Neuronal stem cell (in vitro differentiated cells): ENCODE results near the gene SOWAHD.

Source experiments
- DNase-seq: peaks from one replicate; pipeline ENCODE4 v3.0.0-alpha.2; 2013; ENCODE audit warnings: low spot score
- H2AFZ ChIP-seq: one replicate; pipeline ENCODE4 v1.6.1; 2013; ENCODE audit warnings: mild to moderate bottlenecking, low read length, inconsistent platforms
- H2AK5ac ChIP-seq: 2 replicates; pipeline ENCODE4 v1.6.1; 2013; ENCODE audit warnings: low read depth, mild to moderate bottlenecking, inconsistent platforms, low read length, moderate library complexity, mixed read lengths
- H2BK120ac ChIP-seq: 2 replicates; pipeline ENCODE4 v1.6.1; 2013; ENCODE audit warnings: low read depth, mild to moderate bottlenecking, inconsistent platforms, low read length, moderate library complexity, mixed read lengths
- H2BK12ac ChIP-seq: one replicate; pipeline ENCODE4 v1.6.1; 2013; ENCODE audit warnings: low read length, inconsistent platforms
- H2BK15ac ChIP-seq: 2 replicates; pipeline ENCODE4 v1.6.1; 2013; ENCODE audit warnings: mild to moderate bottlenecking, low read length, inconsistent platforms, mixed read lengths
- H2BK5ac ChIP-seq: one replicate; pipeline ENCODE4 v1.6.1; 2013; ENCODE audit warnings: inconsistent platforms, mild to moderate bottlenecking, low read length, moderate library complexity
- H3K14ac ChIP-seq: one replicate; pipeline ENCODE4 v1.6.1; 2013; ENCODE audit warnings: low read length, inconsistent platforms
- H3K18ac ChIP-seq: 2 replicates; pipeline ENCODE4 v1.6.1; 2013; ENCODE audit warnings: low read length, inconsistent platforms
- H3K23ac ChIP-seq: 2 replicates; pipeline ENCODE4 v1.6.1; 2013; ENCODE audit warnings: low read depth, mild to moderate bottlenecking, mixed read lengths, low read length, inconsistent platforms; ENCODE audit not compliant: poor library complexity
- H3K27ac ChIP-seq: replicated peaks from 3 replicates; pipeline ENCODE4 v1.5.1; 2013; ENCODE audit warnings: low read length, inconsistent platforms
- H3K27me3 ChIP-seq, 3 experiments: 2 replicates each; pipeline ENCODE4 v1.6.1; 2013; ENCODE audit warnings: low read length in 3 of 3, mild to moderate bottlenecking in 2 of 3, inconsistent platforms in 1 of 3, low read depth in 1 of 3, mixed read lengths in 1 of 3, moderate library complexity in 1 of 3; ENCODE audit not compliant: control insufficient read depth in 3 of 3, insufficient read depth in 3 of 3
- H3K36me3 ChIP-seq, 2 donors: replicated peaks in 1 of 2; 2 replicates each; pipeline ENCODE4 v1.6.1; 2013; ENCODE audit warnings: low read length in 2 of 2; ENCODE audit not compliant: control insufficient read depth in 2 of 2, insufficient read depth in 2 of 2
- H3K4ac ChIP-seq: 2 replicates; pipeline ENCODE4 v1.6.1; 2013; ENCODE audit warnings: inconsistent platforms, mild to moderate bottlenecking, low read length, moderate library complexity
- H3K4me1 ChIP-seq, 2 donors: 1 replicate in 1 of 2; 2 replicates in 1 of 2; pipeline ENCODE4 v1.6.1; 2013; ENCODE audit warnings: low read length in 2 of 2, low read depth in 1 of 2; ENCODE audit not compliant: control insufficient read depth in 2 of 2, insufficient read depth in 1 of 2
- H3K4me2 ChIP-seq: one replicate; pipeline ENCODE4 v1.6.1; 2013; ENCODE audit warnings: mild to moderate bottlenecking, low read length, inconsistent platforms; ENCODE audit not compliant: insufficient read depth, poor library complexity, severe bottlenecking
- H3K4me3 ChIP-seq, 2 donors: 2 replicates each; pipeline ENCODE4 v1.5.1; 2013; ENCODE audit warnings: low read length in 2 of 2, mild to moderate bottlenecking in 2 of 2, inconsistent platforms in 1 of 2, moderate library complexity in 1 of 2
- H3K79me1 ChIP-seq: one replicate; pipeline ENCODE4 v1.6.1; 2013; ENCODE audit warnings: low read depth, mild to moderate bottlenecking, inconsistent platforms, low read length, moderate library complexity
- H3K9ac ChIP-seq: one replicate; pipeline ENCODE4 v1.6.1; 2013; ENCODE audit warnings: mild to moderate bottlenecking, low read depth, low read length, inconsistent platforms; ENCODE audit not compliant: poor library complexity
- H3K9me3 ChIP-seq, 2 donors: replicated peaks in 1 of 2; 2 replicates each; pipeline versions ENCODE3 to v1.6.1; 2013; ENCODE audit warnings: low read length in 2 of 2, mild to moderate bottlenecking in 2 of 2, inconsistent platforms in 1 of 2, low read depth in 1 of 2, mixed read lengths in 1 of 2, moderate library complexity in 1 of 2; ENCODE audit not compliant: control insufficient read depth in 2 of 2, insufficient read depth in 1 of 2
- H4K8ac ChIP-seq: one replicate; pipeline ENCODE4 v1.6.1; 2013; ENCODE audit warnings: low read depth, mild to moderate bottlenecking, inconsistent platforms, low read length, moderate library complexity
- H4K91ac ChIP-seq: one replicate; pipeline ENCODE4 v1.6.1; 2013; ENCODE audit warnings: low read length, low read depth, mild to moderate bottlenecking, inconsistent platforms; ENCODE audit not compliant: poor library complexity
- WGBS, 2 donors: extraction: QIAGEN DNeasy Blood & Tissue Kit; methylation state at CpG; one replicate each; pipeline ENCODE4 v1.1.7; 2013; ENCODE audit warnings: missing lambda C conversion rate in 2 of 2, mixed read lengths in 1 of 2; ENCODE audit not compliant: insufficient read length in 2 of 2, insufficient replicate concordance in 1 of 2; ENCODE audit errors: extremely low coverage in 2 of 2; 5-methylcytosine and 5-hydroxymethylcytosine counted together

Gene SOWAHD

GRCh38 chrX:119721926-119722325 lies 36.5 kb upstream of the SOWAHD start:
- Histone ChIP-seq H2BK12ac (no peak overlapping the region), H3K4me2 (no peak overlapping the region), H3K4me3 (no peak overlapping the region), H2BK120ac (no peak overlapping the region), H3K9me3 (no peaks in the 10 kb centered on the region), H3K36me3 (no peaks in the 10 kb centered on the region), H2BK15ac (no peak overlapping the region), H4K8ac (no peak overlapping the region), H3K23ac (no peak overlapping the region), H4K91ac (no peak overlapping the region), H3K27me3 (no peaks in the 10 kb centered on the region), H3K14ac (no peak overlapping the region), H2AK5ac (no peak overlapping the region), H2BK5ac (no peak overlapping the region), H3K9ac (no peak overlapping the region), H3K27ac (no peak overlapping the region), H3K18ac (no peak overlapping the region), H2AFZ (no peak overlapping the region), H3K4ac (no peak overlapping the region), H3K79me1 (no peaks in the 10 kb centered on the region), H3K4me1 (no peaks in the 10 kb centered on the region)
- no peak for DNase-seq
- no CpG with 5 or more reads among the region's 2 CpGs for whole genome bisulfite sequencing, 2 donors

GRCh38 chrX:119726900-119727555 lies 31.4 kb upstream of the SOWAHD start:
- H3K9me3 ChIP-seq: no peaks in the 10 kb centered on the region
- no peak overlapping the region for H3K4ac ChIP-seq
- no peak overlapping the region for H2AK5ac ChIP-seq
- no peak overlapping the region for H3K27ac ChIP-seq
- H3K4me1 ChIP-seq: no peaks in the 10 kb centered on the region
- no peak overlapping the region for H3K18ac ChIP-seq
- H2AFZ ChIP-seq: peak overlapping the region; percentile 21
- no peak overlapping the region for H2BK15ac ChIP-seq
- H3K23ac ChIP-seq: no peak overlapping the region
- no peak overlapping the region for H3K4me2 ChIP-seq
- no peak overlapping the region for H4K8ac ChIP-seq
- no peaks in the 10 kb centered on the region for H3K79me1 ChIP-seq
- H4K91ac ChIP-seq: no peak overlapping the region
- WGBS, 2 donors: no CpG with 5 or more reads among the region's 7 CpGs
- H2BK5ac ChIP-seq: no peak overlapping the region
- H3K27me3 ChIP-seq: no peaks in the 10 kb centered on the region
- DNase-seq: no peak
- H2BK12ac ChIP-seq: no peak overlapping the region
- no peak overlapping the region for H2BK120ac ChIP-seq
- no peaks in the 10 kb centered on the region for H3K36me3 ChIP-seq
- H3K14ac ChIP-seq: no peak overlapping the region
- H3K9ac ChIP-seq: no peak overlapping the region
- H3K4me3 ChIP-seq: no peak overlapping the region

GRCh38 chrX:119728487-119728886 lies 29.9 kb upstream of the SOWAHD start:
- Histone ChIP-seq H2BK15ac (no peak overlapping the region), H2BK12ac (no peak overlapping the region), H3K27ac (no peak overlapping the region), H4K8ac (no peak overlapping the region), H3K4me1 (no peaks in the 10 kb centered on the region), H3K36me3 (no peaks in the 10 kb centered on the region), H3K79me1 (no peaks in the 10 kb centered on the region), H3K23ac (no peak overlapping the region), H2AK5ac (no peak overlapping the region), H2AFZ (no peak overlapping the region), H3K9me3 (no peaks in the 10 kb centered on the region), H4K91ac (no peak overlapping the region), H2BK5ac (no peak overlapping the region), H3K18ac (no peak overlapping the region), H3K4ac (no peak overlapping the region), H2BK120ac (no peak overlapping the region), H3K9ac (no peak overlapping the region), H3K27me3 (no peaks in the 10 kb centered on the region), H3K4me2 (no peak overlapping the region), H3K14ac (no peak overlapping the region), H3K4me3 (no peak overlapping the region)
- no CpG with 5 or more reads among the region's 5 CpGs for WGBS, 2 donors
- no peak for DNase-seq

GRCh38 chrX:119729408-119730201 lies 28.8 kb upstream of the SOWAHD start:
- Histone ChIP-seq H3K4me3 (no peak overlapping the region), H4K8ac (no peak overlapping the region), H3K4me1 (no peaks in the 10 kb centered on the region), H2BK120ac (no peak overlapping the region), H2BK5ac (no peak overlapping the region), H2BK12ac (no peak overlapping the region), H3K36me3 (no peaks in the 10 kb centered on the region), H3K4ac (no peak overlapping the region), H3K9ac (no peak overlapping the region), H4K91ac (no peak overlapping the region), H3K27me3 (no peaks in the 10 kb centered on the region), H2AK5ac (no peak overlapping the region), H3K23ac (no peak overlapping the region), H3K27ac (no peak overlapping the region), H2BK15ac (no peak overlapping the region), H3K79me1 (no peaks in the 10 kb centered on the region), H3K9me3 (no peaks in the 10 kb centered on the region), H3K4me2 (no peak overlapping the region), H3K14ac (no peak overlapping the region), H2AFZ (no peak overlapping the region), H3K18ac (no peak overlapping the region)
- no CpG with 5 or more reads among the region's 14 CpGs for WGBS, 2 donors
- peak; percentile 42 for DNase-seq
